Mesendoderm (in vitro differentiated cells): ENCODE results near the gene PLPP6.

ENCODE experiments used
- DNase-seq: peaks from one replicate; pipeline ENCODE4 v3.0.0; 2013
- H2AK5ac ChIP-seq: 2 replicates; pipeline ENCODE4 v1.6.1; 2013; ENCODE audit warnings: low read length, inconsistent platforms
- H2BK120ac ChIP-seq: 2 replicates; pipeline ENCODE4 v1.6.1; 2013; ENCODE audit warnings: low read depth, mild to moderate bottlenecking, low read length, moderate library complexity, mixed read lengths
- H2BK15ac ChIP-seq: replicated peaks from 2 replicates; pipeline ENCODE4 v1.6.1; 2013; ENCODE audit warnings: low read depth, mild to moderate bottlenecking, moderate library complexity
- H2BK5ac ChIP-seq: 2 replicates; pipeline ENCODE4 v1.6.1; 2013; ENCODE audit warnings: low read length, inconsistent platforms
- H3K18ac ChIP-seq: 2 replicates; pipeline ENCODE4 v1.6.1; 2013; ENCODE audit warnings: mild to moderate bottlenecking, low read length, mixed read lengths
- H3K23ac ChIP-seq: one replicate; pipeline ENCODE4 v1.6.1; 2013; ENCODE audit warnings: low read length
- H3K27ac ChIP-seq: 2 replicates; pipeline ENCODE4 v1.5.1; 2013; ENCODE audit warnings: low read depth, mild to moderate bottlenecking, inconsistent platforms, low read length, moderate library complexity
- H3K27me3 ChIP-seq: 2 replicates; pipeline ENCODE4 v1.6.1; 2013; ENCODE audit warnings: low read length, control low read depth, mild to moderate bottlenecking, inconsistent platforms; ENCODE audit not compliant: insufficient read depth, poor library complexity
- H3K36me3 ChIP-seq: 2 replicates; pipeline ENCODE4 v1.6.1; 2013; ENCODE audit warnings: low read length, inconsistent platforms; ENCODE audit not compliant: control insufficient read depth, insufficient read depth
- H3K4ac ChIP-seq: one replicate; pipeline ENCODE4 v1.6.1; 2013; ENCODE audit warnings: low read depth, mild to moderate bottlenecking, low read length, moderate library complexity
- H3K4me1 ChIP-seq: 2 replicates; pipeline ENCODE4 v1.6.1; 2013; ENCODE audit warnings: low read depth, low read length, inconsistent platforms; ENCODE audit not compliant: control insufficient read depth
- H3K4me2 ChIP-seq: 2 replicates; pipeline ENCODE4 v1.6.1; 2013; ENCODE audit warnings: low read length
- H3K4me3 ChIP-seq: 2 replicates; pipeline ENCODE4 v1.5.1; 2013; ENCODE audit warnings: mild to moderate bottlenecking, low read length
- H3K56ac ChIP-seq: one replicate; pipeline ENCODE4 v1.6.1; 2013; ENCODE audit warnings: low read length
- H3K79me1 ChIP-seq: 2 replicates; pipeline ENCODE4 v1.6.1; 2013; ENCODE audit warnings: low read length, inconsistent platforms
- H3K79me2 ChIP-seq: 2 replicates; pipeline ENCODE4 v1.6.1; 2013; ENCODE audit warnings: mild to moderate bottlenecking, low read length; ENCODE audit not compliant: control insufficient read depth, insufficient read depth
- H3K9ac ChIP-seq: 2 replicates; pipeline ENCODE4 v1.6.1; 2013; ENCODE audit warnings: low read length, inconsistent platforms
- H4K5ac ChIP-seq: one replicate; pipeline ENCODE4 v1.6.1; 2013; ENCODE audit warnings: low read length
- H4K8ac ChIP-seq: one replicate; pipeline ENCODE4 v1.6.1; 2013; ENCODE audit warnings: low read depth, mild to moderate bottlenecking, control low read depth, low read length, moderate library complexity
- WGBS: extraction: QIAGEN DNeasy Blood & Tissue Kit; methylation state at CpG from one replicate; pipeline ENCODE4 v1.1.7; 2013; ENCODE audit warnings: low lambda C conversion rate, missing lambda C conversion rate; ENCODE audit not compliant: insufficient coverage; ENCODE audit errors: extremely low coverage; 5-methylcytosine and 5-hydroxymethylcytosine counted together

The PLPP6 gene

DNA sequence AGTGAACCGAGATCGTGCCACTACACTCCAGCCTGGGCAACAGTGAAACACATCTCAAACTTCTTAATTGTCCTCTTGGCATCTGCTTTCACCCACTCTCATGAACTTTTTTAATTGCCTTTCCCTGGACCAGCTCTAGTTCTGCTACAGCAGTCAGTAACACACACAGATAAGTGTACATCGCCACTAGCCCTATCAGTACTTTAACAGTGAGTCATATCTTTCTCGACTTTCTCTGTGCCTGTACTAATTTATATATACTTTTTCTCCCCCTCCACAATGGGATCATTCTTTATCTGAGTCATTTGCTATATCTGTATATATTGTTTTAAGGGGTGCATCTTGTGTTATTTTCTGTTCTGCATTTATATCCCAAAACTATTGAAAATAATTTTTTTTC lies 24.0 kb downstream of the PLPP6 start:
- no CpG with 5 or more reads among the region's 4 CpGs for WGBS

DNA sequence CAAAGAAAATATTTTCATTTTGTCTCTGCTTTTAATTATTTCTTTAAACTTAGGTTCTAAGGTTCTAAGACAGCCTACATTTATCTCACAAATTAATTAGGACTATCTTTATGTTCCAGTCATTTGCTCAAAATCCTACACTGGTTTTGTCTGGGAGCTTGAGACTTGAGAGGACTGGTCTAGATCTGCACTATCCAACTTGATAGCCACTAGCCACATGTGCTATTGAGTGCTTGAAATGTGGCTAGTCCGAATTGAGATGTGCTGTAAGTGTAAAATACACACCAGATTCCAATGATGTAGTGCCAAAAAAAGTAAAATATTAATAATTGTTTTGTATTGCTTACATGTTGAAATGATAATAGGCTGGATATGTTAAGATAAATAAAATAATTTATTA lies 24.5 kb downstream of the PLPP6 start:
- H4K5ac ChIP-seq: no peak overlapping the region
- H3K56ac ChIP-seq: no peak overlapping the region
- H2AK5ac ChIP-seq: no peak overlapping the region
- no peak overlapping the region for H4K8ac ChIP-seq
- no peak overlapping the region for H3K27ac ChIP-seq
- no peaks in the 10 kb centered on the region for H3K36me3 ChIP-seq
- no peaks in the 10 kb centered on the region for H3K4me1 ChIP-seq
- peaks cover 4% of the 10 kb centered on the region for H3K79me1 ChIP-seq
- H2BK5ac ChIP-seq: no peak overlapping the region
- WGBS: no CpG with 5 or more reads among the region's 1 CpG
- H3K4me2 ChIP-seq: no peak overlapping the region
- DNase-seq: no peak
- H3K27me3 ChIP-seq: no peaks in the 10 kb centered on the region
- H2BK15ac ChIP-seq: no peak overlapping the region
- no peak overlapping the region for H3K23ac ChIP-seq
- no peak overlapping the region for H2BK120ac ChIP-seq
- H3K79me2 ChIP-seq: peaks cover 4% of the 10 kb centered on the region
- no peak overlapping the region for H3K9ac ChIP-seq
- no peak overlapping the region for H3K4ac ChIP-seq
- H3K4me3 ChIP-seq: no peak overlapping the region
- no peak overlapping the region for H3K18ac ChIP-seq

More for the DNA sequence above, 24.0 kb downstream of the PLPP6 start:
- no peak overlapping the region for H2BK120ac ChIP-seq
- no peak overlapping the region for H3K4ac ChIP-seq
- no peak overlapping the region for H3K18ac ChIP-seq
- no peak overlapping the region for H3K23ac ChIP-seq
- no peak overlapping the region for H2BK5ac ChIP-seq
- H3K27me3 ChIP-seq: no peaks in the 10 kb centered on the region
- no peak overlapping the region for H3K56ac ChIP-seq
- no peak overlapping the region for H2BK15ac ChIP-seq
- H3K4me3 ChIP-seq: no peak overlapping the region
- H2AK5ac ChIP-seq: no peak overlapping the region
- no peak overlapping the region for H4K8ac ChIP-seq
- H3K79me2 ChIP-seq: peaks cover 7% of the 10 kb centered on the region
- no peaks in the 10 kb centered on the region for H3K36me3 ChIP-seq
- H3K4me1 ChIP-seq: no peaks in the 10 kb centered on the region
- peaks cover 4% of the 10 kb centered on the region for H3K79me1 ChIP-seq
- no peak for DNase-seq
- no peak overlapping the region for H3K9ac ChIP-seq
- no peak overlapping the region for H3K4me2 ChIP-seq
- no peak overlapping the region for H4K5ac ChIP-seq
- no peak overlapping the region for H3K27ac ChIP-seq

DNA sequence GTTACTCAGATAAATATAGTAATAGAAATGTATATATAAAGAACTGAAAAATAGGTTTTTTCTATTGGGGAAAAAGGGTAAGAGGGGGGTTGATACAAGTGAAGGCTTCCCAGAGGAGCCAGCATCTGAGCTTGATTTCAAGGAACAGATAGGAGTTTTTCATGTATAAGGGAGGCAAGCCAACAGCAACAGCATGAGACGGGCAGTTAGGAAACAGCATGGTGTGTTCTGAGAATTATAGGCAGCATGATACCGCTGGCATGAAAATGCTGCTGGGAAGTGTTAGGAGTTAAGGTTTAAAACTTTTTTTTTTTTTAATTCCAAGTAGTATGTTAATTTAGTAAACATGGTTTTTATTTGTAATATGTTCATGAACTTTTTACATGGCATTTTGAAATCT lies 26.9 kb downstream of the PLPP6 start:
- Histone ChIP-seq H3K4ac (no peak overlapping the region), H3K27me3 (no peaks in the 10 kb centered on the region), H3K36me3 (no peaks in the 10 kb centered on the region), H2BK120ac (no peak overlapping the region), H3K79me1 (no peaks in the 10 kb centered on the region), H3K4me3 (no peak overlapping the region), H2AK5ac (no peak overlapping the region), H3K18ac (no peak overlapping the region), H3K56ac (no peak overlapping the region), H3K4me1 (no peaks in the 10 kb centered on the region), H4K8ac (no peak overlapping the region), H3K27ac (no peak overlapping the region), H3K9ac (no peak overlapping the region), H3K79me2 (no peaks in the 10 kb centered on the region), H3K4me2 (no peak overlapping the region), H2BK5ac (no peak overlapping the region), H2BK15ac (no peak overlapping the region), H4K5ac (no peak overlapping the region), H3K23ac (no peak overlapping the region)
- DNase-seq: no peak
- WGBS: no CpG with 5 or more reads among the region's 2 CpGs

DNA sequence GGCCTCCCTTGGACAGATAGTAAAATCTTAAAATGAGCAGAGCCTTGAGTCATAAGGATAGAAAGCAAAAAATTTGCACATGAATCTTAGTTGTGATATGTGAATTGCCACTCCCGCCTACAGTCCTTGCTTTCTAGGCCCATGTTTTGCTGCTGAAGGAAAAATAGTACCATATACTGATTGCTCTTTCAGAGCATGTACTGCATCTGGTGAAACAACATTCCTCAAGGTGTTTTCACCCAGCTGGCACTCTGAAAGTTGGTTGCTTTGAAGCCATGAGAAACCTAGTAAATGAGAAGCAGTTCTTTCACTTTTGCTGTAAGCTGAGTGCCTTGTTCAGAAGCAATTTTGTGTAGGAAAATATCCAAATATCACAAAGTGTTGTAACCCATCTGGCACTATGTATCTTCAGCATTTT lies 27.6 kb downstream of the PLPP6 start:
- no peak overlapping the region for H3K9ac ChIP-seq
- WGBS: no CpG with 5 or more reads among the region's 1 CpG

DNA sequence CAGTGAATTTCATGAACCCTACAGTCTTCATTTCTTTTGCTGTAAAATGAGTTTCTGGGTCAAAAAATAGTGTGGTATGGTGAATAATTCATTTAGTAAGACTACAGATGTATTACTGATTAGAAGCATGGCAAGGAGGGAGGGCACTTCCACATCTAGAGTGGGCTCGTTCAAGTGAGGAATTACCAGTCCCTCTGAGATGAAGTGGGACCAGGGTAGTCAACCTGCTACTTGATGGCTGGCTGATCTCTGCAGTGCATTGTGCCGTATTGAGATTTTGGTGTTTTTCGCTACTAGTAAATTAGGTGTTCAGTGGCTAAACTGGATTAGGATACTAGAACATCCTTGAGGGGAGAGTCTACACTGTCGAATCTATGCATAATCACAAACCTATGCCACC lies 28.1 kb downstream of the PLPP6 start:
- H3K4me3 ChIP-seq: no peak overlapping the region
- no peak for DNase-seq
- no peak overlapping the region for H3K56ac ChIP-seq
- no peak overlapping the region for H3K27ac ChIP-seq
- H3K27me3 ChIP-seq: no peaks in the 10 kb centered on the region
- no peaks in the 10 kb centered on the region for H3K79me1 ChIP-seq
- H3K9ac ChIP-seq: no peak overlapping the region
- no CpG with 5 or more reads among the region's 4 CpGs for WGBS
- H3K23ac ChIP-seq: no peak overlapping the region
- no peak overlapping the region for H4K5ac ChIP-seq
- no peak overlapping the region for H2BK5ac ChIP-seq
- no peak overlapping the region for H3K18ac ChIP-seq
- no peak overlapping the region for H2AK5ac ChIP-seq
- H3K4me2 ChIP-seq: no peak overlapping the region
- no peak overlapping the region for H2BK120ac ChIP-seq
- no peaks in the 10 kb centered on the region for H3K4me1 ChIP-seq
- H4K8ac ChIP-seq: no peak overlapping the region
- H2BK15ac ChIP-seq: no peak overlapping the region
- H3K79me2 ChIP-seq: no peaks in the 10 kb centered on the region
- no peak overlapping the region for H3K4ac ChIP-seq
- H3K36me3 ChIP-seq: no peaks in the 10 kb centered on the region

More for the DNA sequence above, 27.6 kb downstream of the PLPP6 start:
- DNase-seq: no peak
- H3K27me3 ChIP-seq: no peaks in the 10 kb centered on the region
- no peak overlapping the region for H3K27ac ChIP-seq
- no peaks in the 10 kb centered on the region for H3K79me2 ChIP-seq
- H3K56ac ChIP-seq: no peak overlapping the region
- no peak overlapping the region for H2BK5ac ChIP-seq
- H3K4me3 ChIP-seq: no peak overlapping the region
- no peak overlapping the region for H4K5ac ChIP-seq
- no peak overlapping the region for H3K4me2 ChIP-seq
- H2BK120ac ChIP-seq: no peak overlapping the region
- no peak overlapping the region for H3K23ac ChIP-seq
- H3K18ac ChIP-seq: no peak overlapping the region
- H4K8ac ChIP-seq: no peak overlapping the region
- H2BK15ac ChIP-seq: no peak overlapping the region
- H3K79me1 ChIP-seq: no peaks in the 10 kb centered on the region
- H3K4ac ChIP-seq: no peak overlapping the region
- no peaks in the 10 kb centered on the region for H3K36me3 ChIP-seq
- no peak overlapping the region for H2AK5ac ChIP-seq
- H3K4me1 ChIP-seq: no peaks in the 10 kb centered on the region

DNA sequence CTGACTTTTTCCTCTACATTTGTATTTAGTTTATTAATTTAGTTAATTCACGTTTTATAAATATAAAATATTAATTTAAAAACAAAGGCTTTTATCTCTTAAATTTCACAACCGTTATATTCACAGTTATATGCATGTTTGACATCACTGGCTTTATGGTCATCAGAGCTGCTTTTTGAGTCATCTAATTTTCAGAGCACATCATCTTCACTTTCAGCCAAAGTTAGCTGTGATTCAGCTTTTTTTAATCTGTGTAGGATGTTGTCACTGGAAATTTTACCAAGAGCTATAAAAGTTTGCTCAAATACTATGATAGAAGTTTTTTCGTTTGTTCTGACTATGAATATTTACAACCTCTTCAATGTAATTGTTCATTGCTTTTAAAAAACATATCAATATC lies 29.7 kb downstream of the PLPP6 start:
- Histone ChIP-seq H3K4me2 (no peak overlapping the region), H2AK5ac (no peak overlapping the region), H4K5ac (no peak overlapping the region), H4K8ac (no peak overlapping the region), H3K23ac (no peak overlapping the region), H3K27me3 (no peaks in the 10 kb centered on the region), H3K56ac (no peak overlapping the region), H3K79me1 (peaks cover 2% of the 10 kb centered on the region), H3K18ac (no peak overlapping the region), H3K4me1 (no peaks in the 10 kb centered on the region), H3K4me3 (no peak overlapping the region), H2BK5ac (no peak overlapping the region), H3K36me3 (no peaks in the 10 kb centered on the region), H3K4ac (no peak overlapping the region), H2BK15ac (no peak overlapping the region), H2BK120ac (no peak overlapping the region), H3K79me2 (no peaks in the 10 kb centered on the region), H3K9ac (no peak overlapping the region), H3K27ac (no peak overlapping the region)
- DNase-seq: no peak
- no CpG with 5 or more reads among the region's 3 CpGs for WGBS
